HG03135 (cell line): ENCODE measurements around the gene SLC35F1.
"Not testable (repeated sequence)": the region's sequence is repeated elsewhere in the genome, so short reads cannot be mapped to it uniquely, and the experiment has no call there.

Experiments used
- ATAC-seq: cut with Tn5 transposase; IDR thresholded peaks from one replicate; pipeline ENCODE4 v1.9.1; 2021; ENCODE audit warnings: mild to moderate bottlenecking, moderate library complexity; ENCODE audit not compliant: unreplicated experiment

SLC35F1 gene

GRCh38 chr6:117989086-117989485 lies 82.0 kb downstream of the SLC35F1 start:
- ATAC-seq = no peak

- no peak for ATAC-seq
These were observed 83.1 kb downstream of the SLC35F1 start for GRCh38 chr6:117990151-117990550.

- ATAC-seq = no peak
These were observed 85.8 kb downstream of the SLC35F1 start for GRCh38 chr6:117992856-117993255.

GRCh38 chr6:118012944-118013343 lies 105.9 kb downstream of the SLC35F1 start:
- no peak for ATAC-seq

GRCh38 chr6:118016532-118016931 lies 109.5 kb downstream of the SLC35F1 start:
- ATAC-seq = no peak

- ATAC-seq = no peak
These were observed 110.3 kb downstream of the SLC35F1 start for GRCh38 chr6:118017301-118017848.

- no peak for ATAC-seq
These were observed 116.7 kb downstream of the SLC35F1 start for GRCh38 chr6:118023771-118024170.

- no peak for ATAC-seq
These were observed 122.9 kb downstream of the SLC35F1 start for GRCh38 chr6:118029967-118030366.

GRCh38 chr6:118037479-118037878 lies 130.4 kb downstream of the SLC35F1 start:
- not testable (repeated sequence) for ATAC-seq

GRCh38 chr6:118042855-118043254 lies 135.8 kb downstream of the SLC35F1 start:
- no peak for ATAC-seq

- ATAC-seq = no peak
These were observed 137.2 kb downstream of the SLC35F1 start for GRCh38 chr6:118044275-118044674.

GRCh38 chr6:118054082-118054481 lies 147.0 kb downstream of the SLC35F1 start:
- ATAC-seq = no peak

- ATAC-seq = no peak
These were observed 154.6 kb downstream of the SLC35F1 start for GRCh38 chr6:118061666-118062065.

- ATAC-seq = no peak
These were observed 173.5 kb downstream of the SLC35F1 start for GRCh38 chr6:118080547-118080946.

- no peak for ATAC-seq
These were observed 176.6 kb downstream of the SLC35F1 start for GRCh38 chr6:118083711-118084110.

- ATAC-seq = no peak
These were observed 178.6 kb downstream of the SLC35F1 start for GRCh38 chr6:118085665-118086064.

- ATAC-seq = no peak
These were observed 179.1 kb downstream of the SLC35F1 start for GRCh38 chr6:118086159-118086558.

- no peak for ATAC-seq
These were observed 185.0 kb downstream of the SLC35F1 start for GRCh38 chr6:118092086-118092485.

- ATAC-seq = no peak
These were observed 190.5 kb downstream of the SLC35F1 start for GRCh38 chr6:118097576-118097975.

GRCh38 chr6:118100717-118101116 lies 193.7 kb downstream of the SLC35F1 start:
- ATAC-seq = no peak

- no peak for ATAC-seq
These were observed 194.2 kb downstream of the SLC35F1 start for GRCh38 chr6:118101220-118101619.

GRCh38 chr6:118101831-118102345 lies 194.8 kb downstream of the SLC35F1 start:
- ATAC-seq = no peak

GRCh38 chr6:118102401-118102800 lies 195.3 kb downstream of the SLC35F1 start:
- no peak for ATAC-seq
